ENCODE data around the gene CHRNA4. TPM values are rescaled to one million over a fixed set of nuclear protein-coding genes. Genes with fewer than 3 reads are reported as not detected.

Gene CHRNA4
- total and polyA plus RNA-seq, 2 of the 13 experiments (the other 11 are each of a cell fraction or from before 2014, with no cell fraction given) = not detected

GRCh38 chr20:63381781-63382431 lies 20.8 kb upstream of the CHRNA4 start (continued):
- TF ChIP-seq CERS6 (CRISPR knock-in tag; IDR thresholded peaks at IDR 0.05) = no peak; the same call in 1 of the 2 replicates
- TF ChIP-seq ZNF572 (CRISPR knock-in tag; IDR thresholded peaks at IDR 0.05) = no peak
- TF ChIP-seq, protein P1, sequence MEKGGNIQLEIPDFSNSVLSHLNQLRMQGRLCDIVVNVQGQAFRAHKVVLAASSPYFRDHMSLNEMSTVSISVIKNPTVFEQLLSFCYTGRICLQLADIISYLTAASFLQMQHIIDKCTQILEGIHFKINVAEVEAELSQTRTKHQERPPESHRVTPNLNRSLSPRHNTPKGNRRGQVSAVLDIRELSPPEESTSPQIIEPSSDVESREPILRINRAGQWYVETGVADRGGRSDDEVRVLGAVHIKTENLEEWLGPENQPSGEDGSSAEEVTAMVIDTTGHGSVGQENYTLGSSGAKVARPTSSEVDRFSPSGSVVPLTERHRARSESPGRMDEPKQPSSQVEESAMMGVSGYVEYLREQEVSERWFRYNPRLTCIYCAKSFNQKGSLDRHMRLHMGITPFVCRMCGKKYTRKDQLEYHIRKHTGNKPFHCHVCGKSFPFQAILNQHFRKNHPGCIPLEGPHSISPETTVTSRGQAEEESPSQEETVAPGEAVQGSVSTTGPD (CRISPR knock-in tag; IDR thresholded peaks at IDR 0.05) = no peak
- no peak for TF ChIP-seq TBX2 (CRISPR knock-in tag; IDR thresholded peaks at IDR 0.05; ENCODE audit: borderline replicate concordance)
- peak; percentile 99 for TF ChIP-seq RAD21 (CRISPR knock-in tag; IDR thresholded peaks at IDR 0.05)
- 0 out of 2 replicates have a peak, but pooled peaks have one; percentile 79 for TF ChIP-seq ZNF138 (CRISPR knock-in tag; IDR thresholded peaks at IDR 0.05; ENCODE audit: low read depth)
- TF ChIP-seq HMGXB4 (CRISPR knock-in tag; IDR thresholded peaks at IDR 0.05; ENCODE audit: borderline replicate concordance in 1 of 2, low read depth in 1 of 2) = peak; percentile 35 to 52; a peak in 1 of 4 replicates
- no peak for TF ChIP-seq DDIT3 (CRISPR knock-in tag; IDR thresholded peaks at IDR 0.05)
- TF ChIP-seq, protein P2, sequence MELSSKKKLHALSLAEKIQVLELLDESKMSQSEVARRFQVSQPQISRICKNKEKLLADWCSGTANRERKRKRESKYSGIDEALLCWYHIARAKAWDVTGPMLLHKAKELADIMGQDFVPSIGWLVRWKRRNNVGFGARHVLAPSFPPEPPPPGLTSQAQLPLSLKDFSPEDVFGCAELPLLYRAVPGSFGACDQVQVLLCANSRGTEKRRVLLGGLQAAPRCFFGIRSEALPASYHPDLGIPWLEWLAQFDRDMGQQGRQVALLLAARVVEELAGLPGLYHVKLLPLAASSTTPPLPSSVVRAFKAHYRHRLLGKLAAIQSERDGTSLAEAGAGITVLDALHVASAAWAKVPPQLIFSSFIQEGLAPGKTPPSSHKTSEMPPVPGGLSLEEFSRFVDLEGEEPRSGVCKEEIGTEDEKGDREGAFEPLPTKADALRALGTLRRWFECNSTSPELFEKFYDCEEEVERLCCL (CRISPR knock-in tag; IDR thresholded peaks at IDR 0.05; ENCODE audit: borderline replicate concordance) = no peak
- TF ChIP-seq ZNF547 (CRISPR knock-in tag; IDR thresholded peaks at IDR 0.05) = peak; percentile 77; the same call in 1 of the 2 replicates
- no peak for TF ChIP-seq NFE2 (CRISPR knock-in tag; IDR thresholded peaks at IDR 0.05)
- no peak for TF ChIP-seq ZFP36 (IDR thresholded peaks at IDR 0.05; ENCODE audit: borderline replicate concordance, low read depth, low read length, partially characterized antibody)
- TF ChIP-seq ZNF605 (CRISPR knock-in tag; IDR thresholded peaks at IDR 0.05) = no peak
- no peak for TF ChIP-seq ZNF33A (CRISPR knock-in tag; IDR thresholded peaks at IDR 0.05; ENCODE audit: borderline replicate concordance)
- TF ChIP-seq CENPX (CRISPR knock-in tag; IDR thresholded peaks at IDR 0.05) = no peak
- no peak for TF ChIP-seq UBTF (CRISPR knock-in tag; IDR thresholded peaks at IDR 0.05)
- TF ChIP-seq ZNF362 (CRISPR knock-in tag; IDR thresholded peaks at IDR 0.05; ENCODE audit: borderline replicate concordance) = no peak
